GM19452 (cell line): Measurements from ENCODE around the gene UQCRC1.
"Not testable (repeated sequence)": the region's sequence is repeated elsewhere in the genome, so short reads cannot be mapped to it uniquely, and the experiment has no call there.

Experiments used
- ATAC-seq: cut with Tn5 transposase; IDR thresholded peaks from one replicate; pipeline ENCODE4 v1.9.1; 2021; ENCODE audit not compliant: unreplicated experiment

UQCRC1 gene

DNA sequence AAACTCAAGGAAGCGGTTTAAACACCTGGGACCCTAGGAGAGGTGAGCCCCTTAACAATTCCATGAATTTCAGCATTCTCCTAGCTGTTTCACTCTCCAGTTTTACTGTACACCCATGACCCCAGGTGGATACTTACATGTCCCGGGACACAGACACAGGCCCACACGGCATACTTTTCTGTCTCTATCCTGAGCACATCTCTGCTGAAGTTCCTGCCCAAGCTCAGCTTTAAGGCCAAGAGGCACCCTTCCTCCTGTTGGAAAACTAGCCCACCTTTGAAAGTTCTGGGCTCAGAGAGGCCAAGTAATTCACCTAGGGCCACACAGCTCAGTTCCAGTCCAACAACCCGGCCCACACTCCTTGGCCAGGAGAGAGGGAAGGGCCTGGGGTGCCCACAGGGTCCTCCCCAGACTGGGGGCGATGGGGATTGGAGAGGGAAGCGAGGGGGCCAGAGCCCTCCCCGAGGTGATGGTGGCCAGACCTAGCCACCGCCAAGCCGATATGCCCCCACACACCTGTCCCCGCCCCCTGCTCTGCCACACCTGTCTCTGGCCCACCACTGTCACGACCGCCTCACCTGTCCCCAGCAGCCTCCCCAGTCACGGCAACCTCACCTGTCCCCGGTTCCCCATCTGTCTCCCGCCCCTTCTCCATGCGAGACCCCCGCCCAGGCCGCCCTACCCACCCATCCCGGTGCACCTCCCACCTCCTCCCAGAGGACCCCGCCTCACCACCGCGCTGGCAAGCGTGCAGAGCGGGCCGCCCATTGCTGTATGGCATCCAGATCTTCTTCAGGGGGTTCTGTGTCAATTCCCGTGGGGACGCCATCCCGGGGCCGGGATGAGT is 53.3 kb downstream of the UQCRC1 start:
- ATAC-seq = no peak

DNA sequence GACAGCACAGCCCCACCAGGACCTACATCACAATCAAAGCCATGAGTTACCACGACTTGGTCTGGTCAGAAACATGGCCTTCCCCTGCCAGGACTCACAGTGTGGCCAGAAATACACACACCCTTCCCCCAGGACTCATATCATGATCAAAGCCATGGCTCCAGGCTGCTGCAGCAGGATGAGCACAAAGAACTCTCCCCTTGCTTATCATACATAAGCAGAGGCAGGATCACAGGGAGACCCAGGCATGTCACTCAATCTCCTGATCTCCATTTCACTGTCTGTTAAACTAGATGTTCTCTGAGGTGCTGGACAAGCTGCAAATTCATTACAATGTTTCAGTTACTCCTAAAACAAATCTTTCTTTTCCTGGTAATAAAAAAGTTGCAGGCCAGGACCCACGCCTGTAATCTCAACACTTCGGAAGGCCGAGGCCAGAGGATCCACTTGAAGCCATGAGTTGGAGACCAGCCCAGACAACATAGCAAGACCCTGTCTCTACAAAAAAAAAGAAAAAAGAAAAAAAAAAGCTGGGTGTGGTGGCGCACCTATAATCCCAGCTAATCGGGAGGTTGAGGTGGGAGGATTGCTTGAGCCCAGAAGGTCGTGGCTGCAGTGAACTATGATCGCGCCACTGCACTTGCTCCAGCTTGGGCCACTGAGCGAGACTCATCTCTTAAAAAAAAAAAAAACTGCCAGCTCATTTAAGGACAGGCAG is 54.1 kb downstream of the UQCRC1 start:
- ATAC-seq = no peak

DNA sequence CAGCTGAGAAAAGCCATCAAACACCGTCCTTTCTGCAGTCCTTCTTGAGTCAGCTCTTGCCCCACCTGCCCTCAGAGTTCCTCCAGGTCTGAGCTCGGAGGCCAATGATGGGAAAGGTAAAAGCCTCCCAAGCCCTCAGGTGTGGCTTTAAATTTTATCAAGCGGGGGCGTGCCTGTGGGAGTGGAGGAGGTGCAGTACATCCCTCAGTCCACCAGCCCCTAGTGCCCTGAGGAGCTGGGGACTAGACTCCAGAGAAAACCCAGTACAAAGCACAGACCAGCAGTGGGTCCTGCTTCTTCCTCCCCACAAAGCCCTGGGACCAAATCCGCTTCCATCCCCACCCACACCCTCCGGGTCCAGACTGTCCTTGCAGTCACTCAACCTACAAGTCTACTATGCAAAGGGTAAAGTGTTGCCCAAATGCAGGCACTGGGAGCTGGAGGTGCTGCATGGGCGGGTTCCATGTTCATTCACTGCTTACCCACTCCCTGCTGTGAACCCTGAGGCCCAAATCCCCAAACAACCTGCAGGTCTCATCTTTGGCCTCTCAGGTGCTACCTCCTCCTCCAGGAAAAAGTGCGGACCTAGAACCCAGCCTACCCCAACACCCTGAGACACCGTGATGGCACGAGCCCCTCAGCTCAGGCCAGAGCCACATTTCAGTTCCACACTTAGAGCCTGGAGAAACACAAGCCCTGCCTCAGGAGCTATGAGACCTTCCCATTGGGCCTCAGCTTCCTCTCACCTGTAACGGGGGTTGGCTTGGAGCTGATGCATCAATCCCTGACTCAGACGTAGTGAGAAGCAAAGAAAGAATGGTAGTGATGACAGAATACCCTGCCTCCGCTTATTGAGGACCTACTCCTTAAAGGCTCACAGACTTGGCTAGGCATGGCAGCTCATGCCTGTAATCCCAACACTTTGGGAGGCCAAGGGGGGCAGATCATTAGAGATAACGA is 55.3 kb downstream of the UQCRC1 start:
- ATAC-seq = no peak

DNA sequence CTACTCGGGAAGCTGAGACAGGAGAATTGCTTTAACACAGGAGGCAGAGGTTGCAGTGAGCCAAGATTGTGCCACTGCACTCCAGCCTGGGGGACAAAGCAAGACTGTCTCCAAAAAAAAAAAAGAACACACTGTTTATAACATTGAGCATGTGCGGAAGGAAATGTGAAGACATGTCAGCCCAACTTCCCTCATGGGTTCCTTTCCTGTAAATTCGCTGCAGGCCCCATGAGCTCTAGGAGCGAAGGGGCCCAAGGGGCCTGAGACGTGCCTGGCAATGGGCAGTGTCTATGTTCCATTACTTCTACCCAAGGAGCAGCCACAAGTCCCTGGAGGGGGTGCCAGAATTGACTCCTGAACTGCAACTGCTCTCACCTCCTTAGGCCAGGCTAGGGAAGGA is 56.1 kb downstream of the UQCRC1 start:
- ATAC-seq = no peak

DNA sequence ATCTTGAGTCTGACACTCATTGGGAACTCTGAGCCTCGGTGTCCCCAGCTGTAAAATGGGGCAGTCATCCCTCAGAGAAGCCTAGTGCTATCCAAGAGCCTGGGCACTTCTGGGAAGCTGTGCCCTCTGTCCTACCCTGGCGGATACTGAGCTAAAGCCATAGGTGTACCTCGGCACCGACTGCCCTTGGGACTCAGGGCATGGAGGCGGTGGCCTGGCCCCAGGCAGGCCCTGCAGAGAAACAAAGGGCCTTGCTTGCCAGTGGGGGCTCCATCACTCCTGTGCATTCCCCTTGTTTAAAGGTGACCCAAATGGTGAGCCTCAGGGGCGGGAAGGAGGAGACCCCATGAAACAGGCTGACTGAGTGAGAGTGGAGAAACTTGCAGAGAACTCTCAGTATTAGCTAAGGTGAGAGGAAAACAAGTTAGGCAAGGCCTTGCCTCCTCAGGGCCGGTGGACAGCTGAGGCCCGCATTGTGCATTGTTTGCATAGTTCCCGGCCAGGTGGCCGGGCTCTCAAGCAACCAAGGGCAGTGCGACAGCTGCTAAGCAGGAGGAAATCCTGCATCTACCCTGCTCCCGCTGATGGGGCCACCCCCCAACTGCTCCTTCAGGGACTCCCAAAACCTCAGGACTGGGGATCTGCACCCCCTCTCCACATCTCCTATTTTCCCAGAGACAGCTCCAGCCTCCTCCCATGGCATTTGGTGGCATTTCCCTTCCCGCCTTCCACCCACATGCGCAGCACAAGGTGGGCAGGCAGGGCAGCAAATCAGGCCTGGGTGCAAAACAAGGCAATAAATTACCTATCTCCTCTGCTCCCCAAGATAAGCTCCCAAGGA is 57.1 kb downstream of the UQCRC1 start:
- no peak for ATAC-seq

DNA sequence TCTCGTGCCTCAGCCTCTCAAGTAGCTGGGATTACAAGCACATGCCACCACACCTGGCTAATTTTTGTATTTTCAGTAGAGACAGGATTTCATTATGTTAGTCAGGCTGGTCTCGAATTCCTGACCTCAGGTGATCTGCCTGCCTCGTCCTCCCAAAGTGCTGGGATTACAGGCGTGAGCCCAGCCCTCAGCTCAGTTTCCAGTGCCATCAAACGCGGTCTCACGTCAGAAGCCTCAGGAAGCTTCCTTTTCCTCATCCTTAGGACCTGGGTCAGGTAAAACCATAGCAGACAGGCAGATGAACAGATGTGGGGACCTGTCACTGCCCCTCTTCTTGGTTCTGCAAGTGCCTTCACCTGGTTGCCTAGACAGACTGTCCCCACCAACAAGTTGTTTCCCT is 57.8 kb downstream of the UQCRC1 start:
- not testable (repeated sequence) for ATAC-seq
